Esophagus muscularis mucosa (tissue), 3 donors: ENCODE measurements around the gene GPC5.

ENCODE experiments used
- CTCF ChIP-seq, 3 experiments: fragments of 200-600 bp in 2 of 3; fragments of 450-650 bp in 1 of 3; sonication (generic) in 2 of 3; IDR thresholded peaks; one replicate each; pipeline ENCODE4 v1.5.1; 2017 to 2019; ENCODE audit warnings: antibody characterized with exemption in 3 of 3, mild to moderate bottlenecking in 2 of 3, moderate library complexity in 1 of 3
- POLR2AphosphoS5 ChIP-seq, 2 donors: sonication (generic); formaldehyde crosslinking; IDR thresholded peaks; one replicate each; pipeline ENCODE4 v1.6.1; 2017; ENCODE audit warnings: antibody characterized with exemption in 2 of 2

GRCh38 chr13:92390217-92390616 is 991.8 kb downstream of the GPC5 start:
- TF ChIP-seq CTCF (IDR thresholded peaks at IDR 0.05) (no peak), POLR2AphosphoS5 (IDR thresholded peaks at IDR 0.05) (no peak)
